Activated T-cell treated with anti-CD3 and anti-CD28 coated beads, Interleukin-2, amount 50 U/mL, for 4 hours (primary cell): Measurements from ENCODE around the gene RELN. TPM values are rescaled to one million over a fixed set of nuclear protein-coding genes. Genes with fewer than 3 reads are reported as not detected.
"Not testable (repeated sequence)": the region's sequence is repeated elsewhere in the genome, so short reads cannot be mapped to it uniquely, and the experiment has no call there.

Experiments
- ATAC-seq, 2 donors: fragments of 200-7000 bp; cut with Tn5 transposase; one replicate each; pipeline ENCODE4 v1.10.0; 2021
- DNase-seq: peaks from one replicate; pipeline ENCODE4 v3.0.0-alpha.2; 2020
- H3K27me3 Mint-ChIP-seq: one replicate; pipeline ENCODE4 v1.8.0; 2021; ENCODE audit warnings: low read depth, mixed read lengths
- H3K36me3 Mint-ChIP-seq: one replicate; pipeline ENCODE4 v1.8.0; 2022; ENCODE audit warnings: mixed read lengths; ENCODE audit not compliant: insufficient read depth
- H3K4me1 Mint-ChIP-seq: one replicate; pipeline ENCODE4 v1.8.0; 2021; ENCODE audit warnings: low read depth, mixed read lengths
- H3K4me3 Mint-ChIP-seq: one replicate; pipeline ENCODE4 v1.8.0; 2021; ENCODE audit warnings: mild to moderate bottlenecking, moderate library complexity, mixed read lengths
- H3K9me3 Mint-ChIP-seq: one replicate; pipeline ENCODE4 v1.8.0; 2021; ENCODE audit warnings: mixed read lengths
- total RNA-seq, 3 donors: library from RNA; stranded (reverse); gene quantifications; one replicate each; pipeline ENCODE4 v1.2.1, GENCODE V29; 2021

RELN gene
- total RNA-seq, 3 donors from 2014 or later: 0.15 to 0.24 (median 0.22) TPM

DNA sequence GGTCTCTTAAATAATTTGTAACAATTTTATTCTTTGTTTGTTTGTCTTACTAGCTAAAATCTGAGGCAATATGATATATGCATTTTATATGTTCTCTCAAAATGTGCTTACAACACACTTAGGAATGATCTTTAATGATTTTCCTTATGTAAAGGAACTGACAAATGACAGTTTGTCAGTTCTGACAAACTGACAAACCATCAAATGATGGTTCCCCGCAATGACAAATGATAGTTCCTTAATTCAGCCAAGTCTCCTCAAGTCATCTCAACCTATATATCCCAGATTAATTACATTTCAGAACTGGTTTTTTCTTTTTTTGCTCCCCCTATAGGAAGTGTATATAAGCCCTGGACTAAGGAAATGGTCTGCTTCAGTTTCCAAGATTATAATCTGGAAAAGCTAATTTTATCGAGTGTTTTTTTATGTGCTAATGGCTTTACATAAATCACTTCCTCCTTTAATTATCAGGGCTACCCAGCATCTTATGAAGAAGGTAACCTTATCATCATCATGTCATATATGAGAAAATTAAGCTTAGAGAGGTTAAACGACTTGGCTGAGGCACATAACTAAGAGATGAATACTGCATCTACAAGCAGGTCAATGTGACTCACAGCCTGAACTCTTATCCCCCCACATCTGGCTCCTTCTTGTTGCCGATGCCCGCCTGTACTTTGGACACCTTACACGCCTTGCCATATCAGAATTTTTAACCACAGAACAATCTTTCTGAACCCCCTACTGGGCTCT is 75.1 kb downstream of the RELN start:
- no peak for DNase-seq
- peaks cover 4% of the 10 kb centered on the region for H3K27me3 Mint-ChIP-seq
- H3K36me3 Mint-ChIP-seq: no peaks in the 10 kb centered on the region
- no peak for ATAC-seq
- H3K4me3 Mint-ChIP-seq: no peak overlapping the region
- no peaks in the 10 kb centered on the region for H3K9me3 Mint-ChIP-seq
- no peaks in the 10 kb centered on the region for H3K4me1 Mint-ChIP-seq

DNA sequence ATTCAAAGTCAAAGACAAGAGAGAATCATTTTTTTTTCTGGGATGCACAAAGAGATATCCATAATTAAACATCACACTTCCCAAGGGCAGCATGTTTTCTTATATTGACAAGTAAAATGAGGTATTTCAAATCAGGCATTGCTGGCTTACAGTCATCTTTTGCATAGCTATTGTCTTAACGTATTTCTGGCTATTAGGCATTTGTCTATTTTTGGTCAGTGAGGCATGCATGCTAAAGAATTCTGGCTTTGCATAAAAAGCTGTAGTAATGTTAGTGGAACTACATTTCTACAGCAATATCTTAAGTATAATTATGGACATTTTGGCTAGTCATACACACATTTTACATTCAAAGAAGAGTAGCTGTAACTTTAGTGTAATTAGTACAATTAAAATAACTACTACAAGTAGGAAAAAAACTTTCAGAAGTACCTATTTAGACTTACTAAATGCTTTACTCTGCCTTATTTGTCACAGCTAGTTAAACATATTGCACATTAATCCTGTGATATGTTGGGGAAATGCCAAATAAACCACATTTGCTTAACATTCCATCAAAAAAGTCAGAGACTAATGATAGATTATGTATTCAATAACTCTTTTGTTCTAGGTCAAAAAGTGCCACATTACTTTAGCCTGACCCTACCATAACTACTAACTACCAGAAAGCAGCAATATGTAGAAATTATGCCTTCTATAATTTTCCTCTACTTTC is 76.4 kb downstream of the RELN start:
- no peak overlapping the region for H3K4me3 Mint-ChIP-seq
- DNase-seq (no peak), ATAC-seq (no peak)
- no peaks in the 10 kb centered on the region for H3K36me3 Mint-ChIP-seq
- no peaks in the 10 kb centered on the region for H3K9me3 Mint-ChIP-seq
- peaks cover 4% of the 10 kb centered on the region for H3K27me3 Mint-ChIP-seq
- H3K4me1 Mint-ChIP-seq: no peaks in the 10 kb centered on the region

DNA sequence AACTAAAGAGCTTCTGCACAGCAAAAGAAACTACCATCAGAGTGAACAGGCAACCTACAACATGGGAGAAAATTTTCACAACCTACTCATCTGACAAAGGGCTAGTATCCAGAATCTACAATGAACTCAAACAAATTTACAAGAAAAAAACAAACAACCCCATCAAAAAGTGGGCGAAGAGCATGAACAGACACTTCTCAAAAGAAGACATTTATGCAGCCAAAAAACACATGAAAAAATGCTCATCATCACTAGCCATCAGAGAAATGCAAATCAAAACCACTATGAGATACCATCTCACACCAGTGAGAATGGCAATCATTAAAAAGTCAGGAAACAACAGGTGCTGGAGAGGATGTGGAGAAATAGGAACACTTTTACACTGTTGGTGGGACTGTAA is 78.4 kb downstream of the RELN start:
- ATAC-seq, DNase-seq, H3K27me3 Mint-ChIP-seq, H3K9me3 Mint-ChIP-seq, H3K4me3 Mint-ChIP-seq, H3K4me1 Mint-ChIP-seq, H3K36me3 Mint-ChIP-seq: not testable (repeated sequence)

DNA sequence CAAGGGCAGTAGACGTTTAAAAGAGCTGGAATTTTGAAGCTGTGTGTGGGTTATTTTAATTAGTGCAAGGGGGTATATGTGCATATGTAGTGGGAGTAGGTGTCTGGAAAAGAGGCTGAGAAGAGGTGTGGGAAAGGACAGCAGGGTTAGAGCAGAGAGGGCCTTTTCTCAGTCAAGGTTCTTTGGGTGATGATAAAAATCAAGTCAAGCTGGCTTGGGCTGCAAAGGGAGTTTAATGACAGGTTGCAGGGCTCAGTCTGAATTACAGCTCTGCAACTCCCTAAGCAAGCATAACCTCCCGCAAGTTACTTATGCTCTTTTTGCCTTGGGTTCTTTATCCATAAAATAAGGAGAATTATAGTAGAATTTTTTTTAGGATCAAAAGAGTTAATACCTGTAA is 83.5 kb downstream of the RELN start:
- Mint-ChIP-seq H3K9me3 (no peaks in the 10 kb centered on the region), H3K4me1 (no peaks in the 10 kb centered on the region), H3K27me3 (peaks cover 3% of the 10 kb centered on the region), H3K36me3 (no peaks in the 10 kb centered on the region), H3K4me3 (no peak overlapping the region)
- no peak for ATAC-seq
- no peak for DNase-seq

DNA sequence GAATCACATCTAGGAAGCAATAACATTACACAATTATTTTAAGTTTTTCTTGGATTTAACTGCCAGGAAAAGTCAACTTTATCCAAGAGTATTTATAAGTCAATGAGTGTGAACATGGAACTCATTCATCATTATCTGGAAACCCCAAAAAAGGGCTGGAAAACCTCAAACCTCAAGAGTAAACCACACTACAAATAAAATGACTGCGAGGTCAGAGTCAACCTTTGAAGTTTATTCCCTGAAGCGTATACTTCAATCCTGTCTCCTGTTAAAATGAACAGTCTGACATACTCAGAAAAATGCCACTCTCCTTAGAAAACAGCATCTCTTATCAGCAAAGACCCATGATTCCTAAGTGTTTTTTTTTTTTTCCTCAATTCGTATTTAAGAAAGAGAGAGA is 86.5 kb downstream of the RELN start:
- peaks cover 3% of the 10 kb centered on the region for H3K27me3 Mint-ChIP-seq
- no peak overlapping the region for H3K4me3 Mint-ChIP-seq
- DNase-seq: no peak
- no peaks in the 10 kb centered on the region for H3K36me3 Mint-ChIP-seq
- no peaks in the 10 kb centered on the region for H3K9me3 Mint-ChIP-seq
- no peaks in the 10 kb centered on the region for H3K4me1 Mint-ChIP-seq
- no peak for ATAC-seq

DNA sequence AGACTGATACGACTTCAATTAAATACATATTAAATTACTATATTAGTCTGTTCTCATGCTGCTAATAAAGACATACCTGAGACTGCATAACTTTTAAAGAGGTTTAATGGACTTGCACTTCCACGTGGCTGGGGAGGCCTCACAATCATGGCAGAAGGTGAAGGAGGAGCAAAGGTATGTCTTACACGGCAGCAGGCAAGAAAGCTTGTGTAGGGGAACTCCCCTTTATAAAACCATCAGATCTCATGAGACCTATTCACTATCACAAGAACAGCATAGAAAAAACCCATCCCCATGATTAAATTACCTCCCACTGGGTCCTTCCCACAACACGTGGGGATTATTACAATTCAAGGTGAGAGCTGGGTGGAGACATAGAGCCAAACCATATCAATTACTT is 92.6 kb downstream of the RELN start:
- DNase-seq, H3K4me3 Mint-ChIP-seq, H3K27me3 Mint-ChIP-seq, H3K36me3 Mint-ChIP-seq, ATAC-seq, H3K4me1 Mint-ChIP-seq, H3K9me3 Mint-ChIP-seq: not testable (repeated sequence)

DNA sequence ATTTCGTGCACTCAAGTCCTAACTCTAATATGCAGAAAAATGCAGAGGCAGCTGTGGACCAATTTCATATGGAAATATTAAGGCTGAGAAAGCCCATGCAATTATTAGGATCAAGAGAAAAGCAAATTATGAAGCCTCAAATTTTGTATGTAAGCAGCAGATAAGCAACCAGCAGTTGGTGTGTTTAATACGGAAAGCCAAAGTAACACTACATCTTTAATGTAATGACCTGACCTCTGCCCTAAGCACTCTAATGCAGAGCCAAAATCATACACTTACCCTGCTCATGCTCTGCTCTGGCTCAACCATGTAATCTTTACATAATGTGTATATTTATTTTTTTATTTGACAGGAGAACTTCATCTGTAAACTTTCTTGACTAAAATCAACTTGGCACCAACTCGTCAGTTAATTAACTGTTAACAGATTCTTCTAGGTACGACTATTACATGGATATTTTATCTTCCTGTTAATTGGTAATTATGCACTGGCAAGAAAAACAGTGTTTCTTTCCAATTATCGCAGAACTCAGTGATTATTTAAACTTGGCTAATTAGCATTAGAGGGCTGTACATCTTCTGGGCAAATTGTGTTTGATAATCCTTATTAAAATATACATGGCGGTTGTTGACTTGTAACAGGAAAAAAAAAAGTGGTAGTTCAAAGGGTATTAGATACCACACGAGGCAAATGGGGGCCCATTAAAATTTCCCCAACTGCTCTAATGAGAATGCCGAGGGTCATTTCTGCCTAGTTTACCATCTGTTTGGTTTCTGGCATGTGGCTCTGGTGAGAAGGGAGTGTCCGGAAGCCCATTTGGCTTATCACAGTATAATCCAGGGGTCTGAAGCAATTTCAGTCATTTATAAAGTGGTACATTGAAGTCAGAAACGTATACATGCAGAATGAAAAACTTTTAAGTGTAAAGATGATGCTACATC is 94.5 kb downstream of the RELN start:
- Mint-ChIP-seq H3K36me3 (no peaks in the 10 kb centered on the region), H3K9me3 (peaks cover 5% of the 10 kb centered on the region), H3K4me1 (no peaks in the 10 kb centered on the region), H3K4me3 (no peak overlapping the region), H3K27me3 (no peaks in the 10 kb centered on the region)
- no peak for ATAC-seq
- no peak for DNase-seq

DNA sequence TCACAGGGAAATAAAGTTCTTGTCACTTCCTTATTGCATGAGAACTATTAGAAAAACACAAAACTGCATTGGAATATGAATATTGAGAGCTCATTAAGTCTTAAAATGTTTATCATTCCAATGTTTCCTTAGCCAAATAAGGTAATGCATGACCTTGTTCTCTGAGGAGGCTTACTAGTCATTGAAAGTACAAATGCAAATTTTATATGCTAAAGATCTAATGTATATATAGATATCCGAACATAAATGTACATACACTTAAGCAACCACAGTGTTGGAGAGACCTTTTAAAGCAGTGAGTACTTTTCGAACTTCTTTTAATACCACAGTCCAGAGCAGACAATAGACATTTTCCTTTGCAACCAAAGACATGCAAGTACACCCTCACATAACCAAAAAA is 96.1 kb downstream of the RELN start:
- Mint-ChIP-seq H3K9me3 (peaks cover 5% of the 10 kb centered on the region), H3K4me1 (no peaks in the 10 kb centered on the region), H3K27me3 (no peaks in the 10 kb centered on the region), H3K36me3 (no peaks in the 10 kb centered on the region), H3K4me3 (no peak overlapping the region)
- ATAC-seq: no peak
- no peak for DNase-seq

DNA sequence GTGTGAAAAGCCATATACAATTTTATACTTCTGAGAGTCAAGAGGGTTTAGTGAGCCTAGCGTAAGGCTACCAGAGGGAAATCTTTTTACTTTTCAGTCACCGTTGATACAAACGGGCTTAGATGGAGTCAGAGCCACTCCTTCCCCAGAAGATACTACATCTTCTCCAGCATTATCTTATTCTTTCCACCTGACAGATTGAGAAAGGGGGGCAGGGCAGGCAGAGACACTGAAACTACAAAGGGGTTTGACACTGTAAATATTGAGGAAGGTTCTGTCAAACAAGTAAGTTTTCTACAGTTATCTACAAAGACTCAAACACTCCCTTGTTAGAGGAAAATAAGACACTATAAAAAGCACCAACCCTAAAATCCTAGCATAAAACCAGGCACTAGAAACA is 100.0 kb downstream of the RELN start:
- Mint-ChIP-seq H3K27me3 (no peaks in the 10 kb centered on the region), H3K4me1 (no peaks in the 10 kb centered on the region), H3K4me3 (no peak overlapping the region), H3K9me3 (no peaks in the 10 kb centered on the region), H3K36me3 (no peaks in the 10 kb centered on the region)
- ATAC-seq: no peak
- DNase-seq: no peak

DNA sequence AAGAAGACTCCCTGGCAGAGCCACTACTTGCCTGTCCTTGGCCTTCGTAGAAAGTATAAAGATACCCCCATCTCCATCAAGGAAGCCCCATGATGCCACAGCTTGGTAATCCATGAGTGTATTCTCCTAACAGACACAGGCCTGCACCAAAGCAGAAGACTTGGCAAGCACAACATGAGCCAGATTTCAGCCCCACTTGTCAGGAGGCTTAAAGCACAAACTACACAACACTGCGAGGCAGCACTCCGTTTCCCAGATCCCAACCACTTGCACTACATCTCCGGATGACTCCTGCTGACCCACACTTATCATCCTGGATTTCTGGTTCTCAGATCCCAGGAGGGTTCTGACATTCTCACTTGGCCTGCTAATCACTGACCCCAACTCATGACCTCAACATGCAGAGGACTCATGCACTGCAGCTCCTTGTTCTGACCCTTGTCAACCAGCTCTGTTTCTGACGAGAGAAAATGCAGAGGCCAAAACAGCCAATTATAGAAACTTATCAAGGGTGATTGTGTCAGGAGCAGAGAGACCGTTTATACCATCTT is 100.8 kb downstream of the RELN start:
- Mint-ChIP-seq H3K27me3 (no peaks in the 10 kb centered on the region), H3K9me3 (no peaks in the 10 kb centered on the region)

DNA sequence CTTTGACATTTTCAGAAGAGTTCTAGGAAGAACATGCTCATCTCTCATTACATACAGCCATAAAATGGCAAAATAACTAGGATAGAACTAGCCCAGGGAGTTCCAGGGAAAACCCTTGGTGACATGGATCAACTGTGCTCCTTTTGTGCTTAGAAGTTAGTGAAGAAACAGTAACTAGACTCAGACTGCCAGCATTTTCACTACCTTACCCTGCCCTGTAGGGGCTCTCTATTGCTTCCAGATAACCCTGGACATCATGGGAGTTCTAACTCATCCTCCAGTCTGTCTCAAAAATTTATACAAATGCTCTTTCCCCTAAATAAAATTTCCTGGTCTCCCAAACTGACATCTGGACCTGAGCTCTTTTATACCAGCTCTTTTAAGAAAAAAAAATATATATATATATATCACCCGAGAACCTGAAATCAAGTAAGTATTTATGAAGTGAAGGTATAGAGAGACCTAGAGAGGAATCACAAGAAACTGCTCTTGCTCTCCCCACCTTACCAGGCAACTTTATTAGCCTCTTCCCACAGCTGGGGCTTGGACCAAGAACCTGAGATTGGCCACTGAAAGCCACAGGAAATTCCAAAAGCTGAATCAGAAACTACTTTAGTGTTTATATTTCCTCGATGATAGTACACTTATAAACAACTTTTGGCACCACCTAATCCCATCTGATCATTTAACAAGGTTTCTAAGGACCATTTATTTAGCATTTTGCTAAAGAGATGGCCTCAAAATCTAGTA is 101.4 kb downstream of the RELN start:
- H3K36me3 Mint-ChIP-seq: no peaks in the 10 kb centered on the region
- no peaks in the 10 kb centered on the region for H3K27me3 Mint-ChIP-seq
- no peak for ATAC-seq
- no peak overlapping the region for H3K4me3 Mint-ChIP-seq
- no peaks in the 10 kb centered on the region for H3K4me1 Mint-ChIP-seq
- DNase-seq: no peak
- no peaks in the 10 kb centered on the region for H3K9me3 Mint-ChIP-seq

More for the DNA sequence above, 100.8 kb downstream of the RELN start:
- Mint-ChIP-seq H3K4me3 (no peak overlapping the region), H3K36me3 (no peaks in the 10 kb centered on the region), H3K4me1 (no peaks in the 10 kb centered on the region)
- ATAC-seq (no peak), DNase-seq (no peak)

DNA sequence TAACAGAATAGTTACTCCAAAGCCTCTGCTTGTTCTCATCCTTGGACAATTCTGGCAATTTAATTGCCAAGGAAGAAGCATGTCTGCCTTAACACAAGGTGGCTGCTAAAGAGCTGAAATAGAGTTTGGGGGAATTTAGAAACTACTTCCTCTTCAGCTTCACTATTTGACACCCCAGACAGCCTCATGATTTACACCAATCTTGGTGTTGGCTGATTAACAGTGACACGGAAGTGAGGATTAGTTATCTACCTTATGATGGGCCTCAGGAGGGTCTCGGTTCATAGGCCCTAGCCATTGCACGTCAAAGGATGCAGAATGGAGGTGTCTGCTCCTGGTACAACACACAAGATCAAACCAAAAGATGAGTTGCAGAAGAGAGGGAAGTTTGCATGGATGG is 102.4 kb downstream of the RELN start:
- no peak for DNase-seq

DNA sequence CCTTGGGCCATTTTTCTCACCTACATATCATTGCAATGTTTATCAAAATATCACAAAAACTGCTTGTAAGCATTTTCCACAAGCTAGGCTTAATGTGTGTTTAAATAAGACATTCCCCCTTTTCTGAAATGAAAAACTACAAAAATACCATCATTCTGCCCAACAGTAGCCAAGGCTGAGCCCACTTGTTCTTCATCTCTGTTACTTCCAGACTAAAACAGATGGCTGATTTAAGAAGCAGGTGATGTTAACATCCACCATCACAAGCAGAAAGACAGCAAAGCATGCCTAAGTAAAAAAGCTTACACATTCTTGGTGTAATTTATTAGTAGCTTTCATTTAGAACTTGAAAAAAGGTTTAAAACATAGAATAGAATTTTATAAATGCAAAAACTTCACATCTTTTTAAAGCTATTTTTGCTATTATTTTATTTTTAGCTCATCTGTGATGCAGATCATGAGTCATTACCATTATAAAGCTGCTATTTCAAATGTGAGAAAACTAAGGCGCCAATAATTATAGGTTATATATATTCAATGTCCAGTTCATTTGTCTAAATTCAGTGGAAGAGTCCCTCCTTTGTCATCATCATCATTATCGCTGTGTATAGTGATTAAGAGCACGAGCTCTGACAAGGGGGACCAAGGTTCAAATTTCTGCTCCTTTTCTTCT is 109.4 kb downstream of the RELN start:
- no peak for DNase-seq
- no peak overlapping the region for H3K4me3 Mint-ChIP-seq
- peaks cover 6% of the 10 kb centered on the region for H3K27me3 Mint-ChIP-seq
- H3K4me1 Mint-ChIP-seq: no peaks in the 10 kb centered on the region
- H3K36me3 Mint-ChIP-seq: no peaks in the 10 kb centered on the region
- no peaks in the 10 kb centered on the region for H3K9me3 Mint-ChIP-seq
- ATAC-seq: no peak

More for the DNA sequence above, 102.4 kb downstream of the RELN start:
- Mint-ChIP-seq H3K27me3 (peaks cover 1% of the 10 kb centered on the region), H3K36me3 (no peaks in the 10 kb centered on the region), H3K9me3 (no peaks in the 10 kb centered on the region), H3K4me1 (no peaks in the 10 kb centered on the region), H3K4me3 (no peak overlapping the region)
- no peak for ATAC-seq
